Endothelial cell (in vitro differentiated cells): Measurements from ENCODE around the gene LRRC55. TPM values are rescaled to one million over a fixed set of nuclear protein-coding genes. Genes with fewer than 3 reads are reported as not detected.
A peak's percentile ranks its signal among the peaks of the same experiment; 100 is the strongest.

Source experiments
- DNase-seq: peaks from one replicate; pipeline ENCODE4 v3.0.0; 2021; ENCODE audit warnings: low spot score
- H3K27ac Mint-ChIP-seq: one replicate; pipeline ENCODE4 v1.8.0; 2021; ENCODE audit warnings: mixed read lengths, inconsistent platforms; ENCODE audit not compliant: unreplicated experiment
- H3K27me3 Mint-ChIP-seq: one replicate; pipeline ENCODE4 v1.8.0; 2021; ENCODE audit warnings: mild to moderate bottlenecking, moderate library complexity, mixed read lengths, inconsistent platforms; ENCODE audit not compliant: unreplicated experiment
- H3K36me3 Mint-ChIP-seq: one replicate; pipeline ENCODE4 v1.8.0; 2021; ENCODE audit warnings: mild to moderate bottlenecking, low read depth, mixed read lengths, inconsistent platforms; ENCODE audit not compliant: unreplicated experiment
- H3K4me1 Mint-ChIP-seq: one replicate; pipeline ENCODE4 v1.8.0; 2021; ENCODE audit warnings: mild to moderate bottlenecking, mixed read lengths, inconsistent platforms; ENCODE audit not compliant: unreplicated experiment
- H3K4me3 Mint-ChIP-seq: one replicate; pipeline ENCODE4 v1.8.0; 2021; ENCODE audit warnings: mild to moderate bottlenecking, mixed read lengths, inconsistent platforms; ENCODE audit not compliant: unreplicated experiment
- H3K9me3 Mint-ChIP-seq: one replicate; pipeline ENCODE4 v1.8.0; 2021; ENCODE audit warnings: mixed read lengths, inconsistent platforms; ENCODE audit not compliant: unreplicated experiment
- CTCF ChIP-seq: fragments of 200-600 bp; sonication (generic); IDR thresholded peaks from one replicate; pipeline ENCODE4 v1.5.0; 2021; ENCODE audit warnings: antibody characterized with exemption; ENCODE audit not compliant: unreplicated experiment
- total RNA-seq: library from RNA; stranded (reverse); fragmentation: NEBNext Ultra II Directional; extraction: Animal tissue kit (Norgen Biotek cat#: 25700); gene quantifications from one replicate; pipeline ENCODE4 v1.2.1, GENCODE V29; 2021; ENCODE audit not compliant: unreplicated experiment

Gene LRRC55
- total RNA-seq, 1 donor from 2014 or later, result 4.7 TPM

DNA sequence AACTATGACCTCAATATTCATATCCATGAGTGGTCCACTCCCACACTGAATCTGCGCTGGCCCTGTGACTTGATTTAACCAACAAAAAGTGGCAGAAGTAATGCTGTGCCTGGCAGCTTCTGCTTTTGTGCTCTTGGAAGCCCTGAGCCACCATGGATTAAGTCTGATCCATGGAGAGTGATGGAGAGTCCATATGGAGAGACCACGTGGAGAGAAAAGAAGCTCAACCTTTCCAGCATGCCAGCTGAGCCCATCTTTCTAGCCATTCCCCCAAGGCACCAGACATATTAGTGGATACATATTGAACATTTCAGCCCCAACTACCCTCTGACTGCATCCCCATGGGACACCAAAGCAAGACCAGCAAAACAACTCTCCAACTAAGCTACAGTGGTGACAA is 16.0 kb downstream of the LRRC55 start:
- no peak for DNase-seq
- peaks cover 4% of the 10 kb centered on the region for H3K36me3 Mint-ChIP-seq
- no peak overlapping the region for H3K27ac Mint-ChIP-seq

GRCh38 chr11:57199330-57199729 is 17.6 kb downstream of the LRRC55 start:
- peaks cover 12% of the 10 kb centered on the region for H3K27me3 Mint-ChIP-seq
- no peaks in the 10 kb centered on the region for H3K36me3 Mint-ChIP-seq
- no peak overlapping the region for H3K4me3 Mint-ChIP-seq
- no peaks in the 10 kb centered on the region for H3K9me3 Mint-ChIP-seq
- DNase-seq, result no peak
- H3K4me1 Mint-ChIP-seq, result peaks cover 39% of the 10 kb centered on the region
- no peak overlapping the region for H3K27ac Mint-ChIP-seq
- no peak for TF ChIP-seq CTCF

More for the DNA sequence above, 16.0 kb downstream of the LRRC55 start:
- Mint-ChIP-seq H3K4me1 (peaks cover 48% of the 10 kb centered on the region), H3K4me3 (no peak overlapping the region), H3K9me3 (no peaks in the 10 kb centered on the region), H3K27me3 (peaks cover 8% of the 10 kb centered on the region)
- TF ChIP-seq CTCF, result no peak

DNA sequence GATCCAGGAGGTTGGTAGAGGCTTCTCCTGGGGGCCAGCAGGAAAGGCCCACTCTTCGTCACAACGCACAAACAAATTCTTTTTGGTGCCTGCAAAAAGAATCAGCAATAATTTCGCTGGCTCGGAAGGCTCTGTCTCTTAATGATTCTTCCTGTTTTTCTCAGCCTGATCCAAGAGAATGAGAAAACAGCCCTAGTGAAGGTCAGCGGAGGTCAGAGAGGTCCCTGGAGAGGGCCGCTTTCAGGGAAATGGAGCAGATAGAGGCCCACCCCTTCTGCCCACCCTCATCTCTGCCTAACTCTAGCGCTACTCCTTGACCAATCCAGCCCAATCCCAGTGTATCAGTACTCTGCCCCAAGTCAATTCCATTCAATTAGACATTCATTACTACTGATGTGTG is 19.2 kb downstream of the LRRC55 start:
- no peak for TF ChIP-seq CTCF
- Mint-ChIP-seq H3K27ac (peak overlapping the region; percentile 1), H3K36me3 (no peaks in the 10 kb centered on the region), H3K4me3 (no peak overlapping the region), H3K9me3 (no peaks in the 10 kb centered on the region), H3K4me1 (peaks cover 40% of the 10 kb centered on the region), H3K27me3 (peaks cover 20% of the 10 kb centered on the region)
- DNase-seq, result no peak

DNA sequence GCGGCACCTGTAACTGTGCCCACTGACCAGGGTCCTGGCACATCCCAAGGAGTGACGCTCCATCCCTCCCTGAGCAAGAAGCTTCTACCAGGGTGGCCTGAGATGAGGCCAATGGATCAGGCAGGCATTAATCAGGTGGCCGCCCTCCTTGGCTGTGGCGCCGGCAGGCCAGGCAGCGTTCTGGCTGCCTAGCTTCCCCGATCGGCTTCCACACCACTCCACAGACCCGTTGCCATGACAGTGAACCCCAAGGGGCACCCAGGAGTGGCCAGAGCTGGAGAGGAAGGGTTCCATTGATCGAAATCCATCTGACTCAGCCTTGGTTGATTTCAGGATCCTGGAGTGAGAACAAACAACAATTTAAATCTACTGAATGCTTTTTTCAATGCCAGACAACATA is 20.5 kb downstream of the LRRC55 start:
- Mint-ChIP-seq H3K27me3 (peaks cover 25% of the 10 kb centered on the region), H3K36me3 (peaks cover 6% of the 10 kb centered on the region), H3K9me3 (no peaks in the 10 kb centered on the region), H3K27ac (no peak overlapping the region), H3K4me1 (peaks cover 43% of the 10 kb centered on the region), H3K4me3 (no peak overlapping the region)
- TF ChIP-seq CTCF, result no peak
- no peak for DNase-seq

DNA sequence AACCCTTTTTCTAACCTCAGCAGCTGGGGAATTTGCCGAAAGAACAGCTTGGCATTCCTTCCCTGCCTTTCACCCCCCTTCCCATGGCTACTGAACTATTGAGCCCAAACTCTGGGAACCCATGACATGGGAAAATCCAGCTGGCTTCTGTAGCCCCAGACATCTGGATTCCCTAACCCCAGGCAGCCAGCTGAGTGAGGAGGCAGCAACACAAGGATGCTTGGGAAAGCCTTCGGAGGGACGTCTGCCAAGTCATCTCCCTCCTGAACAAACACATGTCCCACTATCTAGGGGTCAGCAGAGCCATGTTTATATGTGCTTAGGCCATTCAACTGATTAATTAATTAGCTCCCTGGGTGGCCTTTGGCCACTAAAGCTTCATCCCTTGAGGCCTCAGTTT is 21.6 kb downstream of the LRRC55 start:
- Mint-ChIP-seq H3K4me1 (peaks cover 50% of the 10 kb centered on the region), H3K4me3 (no peak overlapping the region), H3K9me3 (no peaks in the 10 kb centered on the region), H3K27ac (no peak overlapping the region), H3K27me3 (peaks cover 25% of the 10 kb centered on the region), H3K36me3 (peaks cover 6% of the 10 kb centered on the region)
- DNase-seq, result no peak
- no peak for TF ChIP-seq CTCF
